LNCaP clone FGC (cell line): ENCODE measurements around the gene CSTPP1.

ENCODE experiments used
- DNase-seq: peaks from one replicate; pipeline ENCODE4 v3.0.0-alpha.2; 2011; ENCODE audit warnings: low read depth
- H3K4me3 ChIP-seq: 2 replicates; pipeline ENCODE4 v1.5.1; 2011; ENCODE audit warnings: mild to moderate bottlenecking, low read depth, low read length, control low read depth
- TF ChIP-seq, protein P1 (sequence below): IDR thresholded peaks from 2 replicates; pipeline ENCODE4 v1.5.1; 2012; ENCODE audit warnings: mild to moderate bottlenecking; ENCODE audit not compliant: control insufficient read depth, insufficient read depth; ENCODE audit errors: extremely low read depth

The CSTPP1 gene

DNA sequence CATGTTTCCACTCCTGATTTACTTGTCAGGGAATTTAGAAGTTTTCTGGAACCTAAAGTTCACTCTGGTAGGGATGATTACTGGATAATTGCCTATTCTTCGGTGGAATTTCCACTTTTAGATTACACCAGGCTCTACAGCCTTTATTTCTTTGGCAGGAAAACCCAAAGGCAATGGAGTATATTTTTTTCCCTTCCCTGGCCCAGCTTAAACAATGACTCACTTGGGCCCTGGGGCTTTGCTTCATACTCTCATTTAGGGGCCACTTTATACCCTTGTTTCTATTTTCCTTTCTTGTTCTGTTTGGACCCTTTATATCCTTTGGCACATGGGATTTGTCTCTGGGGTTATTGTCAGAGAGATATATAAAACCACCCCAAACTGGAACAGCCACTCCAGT, 114.7 kb downstream of the CSTPP1 start:
- TF ChIP-seq, protein P1, sequence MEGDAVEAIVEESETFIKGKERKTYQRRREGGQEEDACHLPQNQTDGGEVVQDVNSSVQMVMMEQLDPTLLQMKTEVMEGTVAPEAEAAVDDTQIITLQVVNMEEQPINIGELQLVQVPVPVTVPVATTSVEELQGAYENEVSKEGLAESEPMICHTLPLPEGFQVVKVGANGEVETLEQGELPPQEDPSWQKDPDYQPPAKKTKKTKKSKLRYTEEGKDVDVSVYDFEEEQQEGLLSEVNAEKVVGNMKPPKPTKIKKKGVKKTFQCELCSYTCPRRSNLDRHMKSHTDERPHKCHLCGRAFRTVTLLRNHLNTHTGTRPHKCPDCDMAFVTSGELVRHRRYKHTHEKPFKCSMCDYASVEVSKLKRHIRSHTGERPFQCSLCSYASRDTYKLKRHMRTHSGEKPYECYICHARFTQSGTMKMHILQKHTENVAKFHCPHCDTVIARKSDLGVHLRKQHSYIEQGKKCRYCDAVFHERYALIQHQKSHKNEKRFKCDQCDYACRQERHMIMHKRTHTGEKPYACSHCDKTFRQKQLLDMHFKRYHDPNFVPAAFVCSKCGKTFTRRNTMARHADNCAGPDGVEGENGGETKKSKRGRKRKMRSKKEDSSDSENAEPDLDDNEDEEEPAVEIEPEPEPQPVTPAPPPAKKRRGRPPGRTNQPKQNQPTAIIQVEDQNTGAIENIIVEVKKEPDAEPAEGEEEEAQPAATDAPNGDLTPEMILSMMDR = no peak
- no peak for DNase-seq
- H3K4me3 ChIP-seq = no peak overlapping the region

DNA sequence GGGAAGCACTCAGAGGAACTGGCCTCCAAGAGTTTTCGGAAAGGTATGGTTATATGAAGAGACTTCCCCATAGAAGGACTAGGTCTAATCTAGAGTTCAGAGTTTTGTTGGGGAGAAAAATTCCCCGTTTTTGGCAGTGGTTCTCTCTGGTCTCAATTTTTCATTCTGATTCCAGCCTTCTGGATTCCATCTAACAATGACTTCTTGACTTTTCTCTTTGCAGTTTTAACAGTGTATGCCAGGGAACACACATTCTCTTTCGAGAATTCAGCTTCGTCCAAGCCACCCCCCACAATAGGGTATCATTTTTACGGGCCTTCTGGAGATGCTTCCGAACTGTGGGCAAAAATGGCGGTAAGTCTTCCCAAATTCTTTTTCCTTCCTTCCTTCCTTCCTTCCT, 115.6 kb downstream of the CSTPP1 start:
- no peak for DNase-seq
- H3K4me3 ChIP-seq = no peak overlapping the region
- TF ChIP-seq, protein P1 = no peak

DNA sequence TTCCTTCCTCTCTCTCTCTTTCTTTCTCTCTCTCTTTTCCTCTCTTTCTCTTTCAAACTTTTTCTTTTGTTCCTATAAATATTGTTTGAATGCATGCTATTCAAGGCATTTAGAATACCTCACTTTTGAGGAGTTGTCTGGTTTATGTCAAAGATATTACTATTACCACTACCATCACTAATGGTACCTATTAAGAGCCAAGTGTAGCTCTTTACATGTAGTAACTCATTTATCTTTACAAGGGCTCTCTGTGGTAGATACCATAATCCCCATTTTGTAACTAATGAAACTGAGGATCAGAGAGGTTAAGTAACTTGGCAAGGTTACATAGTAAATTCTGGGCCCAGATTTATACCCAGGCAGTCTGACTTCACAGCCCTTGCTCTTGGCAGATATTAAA, 116.0 kb downstream of the CSTPP1 start:
- TF ChIP-seq, protein P1 = no peak
- DNase-seq = no peak
- no peak overlapping the region for H3K4me3 ChIP-seq

DNA sequence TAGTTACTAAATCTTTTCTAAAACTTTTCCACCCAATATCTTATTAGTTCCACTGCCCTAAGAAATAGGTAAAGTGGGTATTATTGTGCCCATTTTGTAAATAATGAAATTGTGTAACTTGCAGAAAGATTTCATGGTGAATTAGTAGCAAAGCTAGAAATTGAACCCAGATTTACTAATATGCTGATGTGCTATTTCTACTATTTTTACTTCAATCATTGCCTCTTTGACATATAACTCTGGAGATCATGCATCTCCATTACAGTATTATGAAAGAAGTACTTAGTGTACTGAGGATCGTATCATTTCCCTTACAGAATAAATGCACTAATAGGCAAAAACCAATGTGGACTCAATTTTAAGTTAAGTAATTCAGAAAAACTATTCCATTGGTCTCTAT, 119.0 kb downstream of the CSTPP1 start:
- no peak for DNase-seq
- H3K4me3 ChIP-seq = no peak overlapping the region
- TF ChIP-seq, protein P1 = no peak

DNA sequence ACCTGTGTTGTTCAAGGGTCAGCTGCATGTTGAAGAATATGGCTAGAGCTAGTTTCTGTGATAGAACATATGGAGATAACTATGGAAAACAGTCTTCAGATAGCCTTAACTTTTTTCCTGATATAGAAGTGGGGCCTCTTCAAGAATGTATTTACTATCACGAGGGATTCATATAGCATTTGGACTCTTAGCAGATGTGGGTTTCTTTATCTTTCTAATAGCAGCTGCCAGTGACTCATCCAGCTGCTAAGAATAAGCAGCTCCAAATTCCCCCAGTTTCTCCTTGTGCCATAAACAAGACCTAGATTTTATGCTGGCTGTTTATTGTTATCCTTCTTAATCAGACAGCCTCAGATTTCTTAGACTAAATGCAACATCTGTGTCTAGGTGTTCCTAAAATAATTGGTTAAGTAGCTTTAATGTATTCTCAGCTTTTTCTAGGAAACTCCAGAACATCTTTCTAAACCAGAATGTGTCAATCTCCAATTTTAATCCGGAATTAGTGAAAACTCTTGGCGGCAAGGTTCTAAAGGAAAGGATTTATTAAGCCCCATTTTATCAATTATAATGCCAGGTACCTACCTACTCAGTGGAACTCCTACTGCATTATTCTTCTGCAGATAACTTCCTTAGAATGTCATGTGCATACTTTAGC, 119.8 kb downstream of the CSTPP1 start:
- DNase-seq = no peak
- H3K4me3 ChIP-seq = no peak overlapping the region
- TF ChIP-seq, protein P1 = no peak

DNA sequence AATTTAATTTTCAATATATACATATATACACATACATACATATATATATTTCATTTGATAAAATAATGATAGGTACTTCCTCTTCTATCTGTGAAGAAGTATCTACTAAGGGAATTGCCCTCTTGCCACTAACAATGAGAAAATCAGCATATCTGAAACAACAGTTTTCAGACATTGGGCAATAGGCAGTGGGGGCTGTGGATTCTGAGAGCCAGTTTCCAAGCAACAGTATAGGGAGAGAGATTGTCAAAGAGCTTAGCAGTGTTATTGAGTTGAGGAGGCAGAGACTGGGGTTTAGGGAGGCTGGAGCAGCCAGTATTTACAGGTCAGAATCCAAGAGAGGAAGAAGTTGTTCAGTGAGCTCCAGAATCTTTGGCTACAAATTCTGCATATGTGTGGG, 120.8 kb downstream of the CSTPP1 start:
- TF ChIP-seq, protein P1 = no peak
- no peak overlapping the region for H3K4me3 ChIP-seq
- no peak for DNase-seq

DNA sequence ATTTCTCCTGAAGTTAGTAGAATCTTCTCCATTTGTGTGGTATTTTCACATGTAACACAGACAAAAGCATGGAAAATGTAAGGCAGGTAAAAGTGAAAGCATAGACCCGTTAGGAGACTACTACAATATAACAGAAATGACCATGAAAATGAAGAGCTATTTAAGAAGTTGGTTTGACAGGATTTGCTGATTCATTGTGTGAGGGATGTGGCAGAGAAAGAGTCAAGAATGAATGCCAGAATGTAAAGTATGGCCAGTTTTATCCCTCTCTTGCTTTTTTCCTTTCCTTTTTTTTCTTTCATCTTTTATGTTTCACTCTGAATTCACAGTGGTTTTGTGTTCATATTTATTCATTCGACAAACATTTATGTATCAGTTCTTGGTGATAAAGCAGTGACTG, 124.2 kb downstream of the CSTPP1 start:
- TF ChIP-seq, protein P1 = no peak
- no peak overlapping the region for H3K4me3 ChIP-seq
- no peak for DNase-seq
